CD4-positive, alpha-beta T cell treated with Interleukin-15 for 1 hour (primary cell): Measurements from ENCODE around the gene ZNF236.
"Not testable (repeated sequence)": the region's sequence is repeated elsewhere in the genome, so short reads cannot be mapped to it uniquely, and the experiment has no call there.

Experiments
- DNase-seq: peaks from one replicate; pipeline ENCODE4 v3.0.0-alpha.2; 2020

Gene ZNF236

GRCh38 chr18:77012806-77013541 lies 190.6 kb downstream of the ZNF236 start:
- no peak for DNase-seq

GRCh38 chr18:77013811-77014521 lies 191.6 kb downstream of the ZNF236 start:
- DNase-seq: no peak

- DNase-seq: no peak
These were observed 192.2 kb downstream of the ZNF236 start for GRCh38 chr18:77014538-77014937.

GRCh38 chr18:77015169-77015568 lies 192.8 kb downstream of the ZNF236 start:
- DNase-seq: no peak

- no peak for DNase-seq
These were observed 193.7 kb downstream of the ZNF236 start for GRCh38 chr18:77015771-77016710.

- DNase-seq: no peak
These were observed 194.6 kb downstream of the ZNF236 start for GRCh38 chr18:77016936-77017335.

GRCh38 chr18:77017355-77017754 lies 195.0 kb downstream of the ZNF236 start:
- DNase-seq: no peak

- DNase-seq: not testable (repeated sequence)
These were observed 196.3 kb downstream of the ZNF236 start for GRCh38 chr18:77018650-77019049.

- DNase-seq: no peak
These were observed 197.3 kb downstream of the ZNF236 start for GRCh38 chr18:77019641-77020040.
